A549 treated with dexamethasone at 1 μM for 4 hours (cell line): ENCODE measurements around the gene CLIC4. TPM values are rescaled to one million over a fixed set of nuclear protein-coding genes. Genes with fewer than 3 reads are reported as not detected.

Source experiments
- total RNA-seq: library from RNA; stranded (reverse); fragments of 200-300 nt; extraction: Qiagen RNA extraction; gene quantifications from 5 replicates; pipeline ENCODE4 v1.2.3, GENCODE V29; 2022

CLIC4 gene
- total RNA-seq: 47.1 to 67.0 TPM (median 58.8 TPM) in 5 replicates

GRCh38 chr1:24744911-24745710, at the start of gene CLIC4:
TSS of gene CLIC4 (plus strand) at chr1:24745447. CDS start at chr1:24745554, 107 bp downstream.

Other genes starting within 250 kb of the CLIC4 start
- gene RCAN3, start 242.6 kb upstream of the CLIC4 start, total RNA-seq: 12.0 to 16.4 TPM (median 14.9 TPM) in 5 replicates
- 0.05 to 0.09 TPM (median 0.08 TPM) in 5 replicates for gene NCMAP, start 189.4 kb upstream of the CLIC4 start, total RNA-seq
- gene SRRM1, start 102.1 kb upstream of the CLIC4 start, total RNA-seq: 47.7 to 60.1 TPM (median 54.5 TPM) in 5 replicates
- 3.9 to 9.0 TPM (median 6.8 TPM) in 5 replicates for gene RUNX3, start 184.8 kb downstream of the CLIC4 start, total RNA-seq